Stimulated activated CD8-positive, alpha-beta memory T cell treated with anti-CD3 and anti-CD28 coated beads, Interleukin-12 subunit alpha, Interleukin-12 subunit beta, amount 100 ng/mL, for 4 hours (primary cell): ENCODE measurements around the gene RXFP1.
A peak's percentile ranks its signal among the peaks of the same experiment; 100 is the strongest.
"Not testable (repeated sequence)": the region's sequence is repeated elsewhere in the genome, so short reads cannot be mapped to it uniquely, and the experiment has no call there.

Experiments used
- DNase-seq: peaks from one replicate; pipeline ENCODE4 v3.0.0-alpha.2; 2020; ENCODE audit warnings: low read depth

RXFP1 gene

DNA sequence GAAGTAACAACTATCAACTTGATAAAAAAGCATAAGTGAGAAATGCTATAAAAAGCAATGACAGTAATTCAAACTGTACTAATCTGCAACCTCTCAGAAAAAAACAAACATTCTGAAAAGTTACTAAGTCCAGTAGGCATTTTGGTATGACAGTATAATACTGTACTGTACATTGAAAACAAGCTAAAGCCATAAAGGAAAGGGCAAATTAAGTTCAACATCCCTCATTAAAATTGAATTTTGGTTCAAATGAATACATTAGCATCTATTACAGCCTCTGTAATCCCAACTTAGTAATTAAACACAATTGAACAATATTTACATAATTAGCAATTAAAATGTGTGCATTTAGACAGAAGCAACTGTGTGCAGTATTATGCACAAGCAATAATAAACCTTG is 96.3 kb downstream of the RXFP1 start:
- DNase-seq, result no peak

DNA sequence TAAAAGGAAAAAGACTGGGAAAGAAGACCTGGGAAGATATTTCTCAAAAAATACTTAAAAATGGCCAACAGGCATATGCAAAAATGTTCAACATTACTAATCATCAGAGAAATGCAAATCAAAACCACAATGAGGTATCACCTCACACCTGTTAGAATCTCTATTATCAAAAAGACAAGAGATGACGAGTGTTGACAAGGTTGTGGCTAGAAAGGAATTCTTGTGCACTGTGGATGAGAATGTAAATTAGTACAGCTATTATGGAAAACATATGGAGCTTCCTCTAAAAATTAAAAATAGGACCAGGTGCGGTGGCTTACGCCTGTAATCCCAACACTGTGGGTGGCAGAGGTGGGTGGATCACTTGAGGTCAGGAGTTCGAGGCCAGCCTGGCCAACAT is 100.0 kb downstream of the RXFP1 start:
- DNase-seq, result no peak

DNA sequence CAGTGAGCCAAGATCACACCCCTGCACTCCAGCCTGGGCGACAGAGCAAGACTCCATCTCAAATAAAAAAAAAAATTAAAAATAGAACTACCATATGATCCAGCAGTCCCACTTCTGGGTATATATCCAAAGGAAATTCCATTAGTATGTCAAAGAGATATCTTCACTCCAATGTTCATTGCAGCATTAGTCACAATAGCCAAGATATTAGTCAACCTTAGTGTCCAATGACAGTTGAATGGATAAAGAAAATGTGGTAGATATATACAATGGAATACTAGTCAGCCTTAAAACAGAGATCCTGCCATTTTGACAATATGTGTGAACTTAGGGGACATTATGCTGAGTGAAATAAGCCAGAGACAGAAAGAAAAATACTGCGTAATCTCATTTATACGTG is 100.6 kb downstream of the RXFP1 start:
- DNase-seq, result no peak

DNA sequence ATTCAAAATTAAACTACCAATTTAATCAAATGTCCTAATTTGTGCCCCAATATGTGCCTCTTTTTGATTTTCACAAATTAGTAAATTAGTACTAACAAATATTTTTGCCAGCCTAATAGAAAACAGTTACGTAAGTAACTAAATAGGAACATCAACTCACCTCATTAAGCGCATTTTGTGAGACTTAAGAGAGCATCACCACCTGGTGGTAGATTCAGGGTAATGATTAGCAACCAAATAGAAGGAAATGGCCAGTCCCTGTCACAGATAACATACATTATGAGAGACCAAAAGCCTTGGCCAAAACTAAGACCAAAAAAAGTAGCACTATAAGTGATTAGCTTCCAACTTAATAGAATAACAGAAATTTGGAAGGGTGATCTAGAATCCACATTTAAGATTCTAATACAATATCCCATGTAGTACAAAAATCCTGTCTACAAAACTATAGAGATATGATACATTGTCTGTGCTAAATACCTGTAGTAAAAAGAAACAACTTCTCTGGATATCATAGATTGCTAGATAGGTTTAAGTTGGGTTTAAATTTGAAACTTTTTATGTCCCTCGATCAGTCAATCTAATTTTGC is 103.3 kb downstream of the RXFP1 start:
- no peak for DNase-seq

DNA sequence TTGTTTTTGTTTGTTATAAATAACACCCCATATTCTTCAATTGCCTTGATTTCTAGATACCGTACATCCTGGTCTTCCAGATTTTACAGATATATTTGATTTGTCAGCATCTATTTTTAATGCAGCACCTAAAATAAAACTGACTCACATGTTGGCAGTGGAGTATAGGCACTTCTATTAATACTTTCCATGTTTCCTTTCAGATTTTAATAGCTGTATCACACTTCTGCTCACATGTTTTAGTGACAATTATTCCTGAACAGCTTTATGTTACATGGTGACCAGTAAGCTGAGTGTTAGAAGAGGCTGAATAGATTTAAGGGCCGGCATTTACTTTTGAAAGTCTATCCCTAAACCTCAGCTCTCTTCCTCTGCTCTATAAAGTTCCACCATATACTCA is 103.9 kb downstream of the RXFP1 start:
- no peak for DNase-seq

DNA sequence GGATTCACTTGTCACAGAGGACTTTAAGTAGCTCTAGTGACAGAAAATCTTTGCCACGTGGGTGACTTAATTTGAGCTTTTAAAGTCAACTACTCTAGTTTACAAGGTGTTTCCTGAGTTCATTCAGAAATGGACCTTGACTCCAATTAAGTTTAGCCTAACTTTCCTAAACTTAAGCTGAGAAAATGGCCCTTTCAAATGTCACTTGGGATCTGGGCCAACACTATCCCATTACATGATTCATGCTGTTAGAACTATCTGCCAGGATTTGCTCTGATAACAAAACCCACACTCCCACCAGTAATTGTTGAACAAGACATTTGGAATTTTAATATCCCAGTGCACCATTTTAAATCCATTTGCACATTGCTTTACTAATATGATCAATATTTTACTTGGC is 109.2 kb downstream of the RXFP1 start:
- DNase-seq, result no peak

DNA sequence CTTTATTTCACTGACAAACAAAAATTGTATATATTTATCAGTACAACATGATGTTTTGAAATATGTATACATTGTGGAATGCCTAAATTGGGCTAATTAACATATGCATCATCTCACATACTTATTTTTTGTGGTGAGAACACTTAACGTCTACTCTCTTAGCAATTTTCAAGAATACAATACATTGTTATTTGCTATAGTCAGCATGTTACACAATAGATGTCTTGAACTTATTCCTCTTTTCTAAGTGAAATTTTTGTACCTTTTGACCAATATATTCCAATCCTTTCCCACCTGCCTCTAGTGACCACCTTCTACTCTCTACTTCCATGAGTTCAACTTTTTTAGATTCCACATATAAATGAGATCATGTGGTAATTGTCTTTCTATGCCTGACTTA is 114.9 kb downstream of the RXFP1 start:
- DNase-seq, result no peak

DNA sequence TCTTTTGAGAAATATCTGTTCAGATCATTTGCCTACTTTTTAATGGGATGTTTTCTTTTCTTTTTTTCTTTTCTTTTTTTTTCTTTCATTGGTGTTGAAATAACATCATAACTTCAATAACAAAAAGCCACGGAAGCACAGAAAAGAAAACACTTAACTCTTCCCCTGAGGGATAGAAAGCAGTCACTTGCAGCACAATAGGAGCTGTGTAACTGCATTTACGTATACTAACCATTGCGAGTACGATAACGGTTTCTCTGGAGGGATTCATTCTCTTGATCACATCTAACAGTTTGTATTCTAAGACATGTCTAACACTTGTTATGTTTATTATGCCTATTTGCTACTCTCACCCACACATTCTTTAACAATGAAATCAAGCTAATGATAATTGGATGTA is 122.7 kb downstream of the RXFP1 start:
- DNase-seq, result no peak

DNA sequence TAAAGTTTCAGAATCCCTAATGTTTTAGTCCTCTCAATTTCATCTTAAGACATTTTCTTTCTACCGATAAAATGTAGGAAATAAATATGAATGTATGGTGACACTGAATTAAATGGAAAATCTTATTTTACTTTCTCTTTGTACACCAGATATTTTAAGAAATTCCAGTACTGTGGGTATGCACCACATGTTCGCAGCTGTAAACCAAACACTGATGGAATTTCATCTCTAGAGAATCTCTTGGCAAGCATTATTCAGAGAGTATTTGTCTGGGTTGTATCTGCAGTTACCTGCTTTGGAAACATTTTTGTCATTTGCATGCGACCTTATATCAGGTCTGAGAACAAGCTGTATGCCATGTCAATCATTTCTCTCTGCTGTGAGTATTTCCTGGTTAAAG is 123.1 kb downstream of the RXFP1 start:
- no peak for DNase-seq

DNA sequence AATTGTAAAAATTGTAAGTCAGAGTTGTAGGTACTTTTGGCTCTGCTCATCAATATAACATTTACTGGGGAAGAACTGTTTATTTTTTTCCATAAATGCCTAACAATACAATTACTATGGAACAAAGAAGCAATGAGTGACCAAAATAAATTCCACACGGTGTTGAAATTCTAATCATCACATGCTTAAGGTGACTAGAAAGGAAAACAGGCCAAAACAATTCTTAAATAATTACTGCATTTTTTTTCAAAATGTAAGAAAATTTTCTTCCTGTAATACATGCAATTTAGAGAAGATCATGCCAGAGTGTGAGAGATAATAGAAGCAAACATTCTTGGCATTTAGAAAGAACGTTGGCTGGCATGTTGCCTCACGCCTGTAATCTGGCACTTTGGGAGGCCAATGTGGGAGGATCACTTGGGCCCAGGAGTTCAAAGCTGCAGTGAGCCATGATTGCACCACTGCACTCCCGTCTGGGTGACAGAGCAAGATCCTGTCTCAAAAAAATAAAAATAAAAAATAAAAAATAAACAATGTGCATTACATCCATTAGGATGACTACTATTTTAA is 127.5 kb downstream of the RXFP1 start:
- no peak for DNase-seq

DNA sequence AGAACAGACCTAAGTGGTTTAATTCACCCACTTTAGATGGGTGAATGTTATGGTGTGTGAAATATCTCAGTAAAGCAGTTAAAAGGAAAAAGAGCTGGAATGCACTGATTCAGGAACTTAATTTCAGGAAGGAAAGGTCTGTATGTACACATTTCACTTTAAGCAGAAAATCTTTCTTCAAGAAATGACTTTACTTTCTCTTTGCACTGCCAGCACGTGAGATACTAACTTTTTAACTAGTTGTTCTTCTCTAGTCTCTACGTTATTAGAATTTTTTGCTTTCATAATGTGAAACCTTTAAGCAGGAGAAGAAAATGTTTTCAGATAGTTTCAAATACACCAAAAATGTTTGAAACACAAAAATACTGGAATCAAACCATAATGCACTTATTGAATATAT is 131.2 kb downstream of the RXFP1 start:
- no peak for DNase-seq

DNA sequence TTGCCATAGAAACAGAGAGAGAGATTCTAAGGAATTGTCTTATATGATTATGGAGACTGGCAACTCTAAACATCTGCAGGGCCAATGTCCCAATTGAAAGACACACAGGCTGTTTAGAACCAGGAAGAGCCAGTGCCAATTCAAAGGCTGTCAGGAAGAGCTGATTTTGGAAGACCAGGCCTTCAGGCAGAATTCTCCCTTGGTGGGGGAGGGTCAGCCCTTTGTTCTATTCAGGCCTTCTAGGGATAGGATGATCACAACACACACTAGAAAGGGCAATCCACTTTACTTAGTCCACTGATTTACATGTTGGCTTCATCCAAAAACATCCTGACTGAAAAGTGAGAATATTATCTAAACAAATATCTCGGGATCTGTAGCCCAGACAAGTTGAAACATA is 134.8 kb downstream of the RXFP1 start:
- DNase-seq, result no peak

DNA sequence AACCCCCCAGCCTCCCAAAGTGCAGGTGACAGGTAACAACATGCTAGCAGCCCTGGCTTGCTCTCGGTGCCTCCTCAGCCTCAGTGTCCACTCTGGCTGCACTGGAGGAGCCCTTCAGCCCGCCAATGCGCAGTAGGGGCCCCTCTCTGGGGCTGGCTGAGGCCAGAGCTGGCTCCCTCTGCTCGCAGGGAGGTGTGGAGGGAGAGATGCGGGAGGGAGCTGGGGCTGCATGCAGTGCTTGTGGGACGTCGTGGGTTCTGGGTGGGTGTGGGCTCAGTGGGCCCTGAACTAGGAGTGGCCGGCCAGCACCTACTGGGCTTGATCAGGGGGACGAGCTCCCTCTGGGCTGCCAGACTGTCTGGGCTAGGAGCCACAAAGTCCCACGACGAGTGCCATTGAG is 135.6 kb downstream of the RXFP1 start:
- DNase-seq, result no peak

DNA sequence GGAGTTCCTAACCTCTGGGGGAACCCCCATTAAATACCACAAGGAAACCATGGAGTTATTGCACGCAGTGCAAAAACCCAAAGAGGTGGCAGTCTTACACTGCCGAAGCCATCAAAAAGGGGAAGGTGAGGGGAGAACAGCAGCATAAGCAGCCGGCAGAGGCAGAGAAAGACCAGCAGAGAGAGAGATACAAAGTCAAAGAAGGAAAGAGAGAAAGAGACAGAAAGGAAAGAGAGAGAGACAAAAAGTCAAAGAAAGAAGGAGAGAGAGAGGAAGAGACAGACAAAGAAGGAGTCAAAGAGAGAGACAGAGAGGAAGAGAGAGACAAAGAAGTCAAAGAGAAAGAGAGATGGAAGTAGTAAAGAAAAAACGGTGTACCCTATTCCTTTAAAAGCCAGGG is 141.6 kb downstream of the RXFP1 start:
- DNase-seq, result not testable (repeated sequence)

DNA sequence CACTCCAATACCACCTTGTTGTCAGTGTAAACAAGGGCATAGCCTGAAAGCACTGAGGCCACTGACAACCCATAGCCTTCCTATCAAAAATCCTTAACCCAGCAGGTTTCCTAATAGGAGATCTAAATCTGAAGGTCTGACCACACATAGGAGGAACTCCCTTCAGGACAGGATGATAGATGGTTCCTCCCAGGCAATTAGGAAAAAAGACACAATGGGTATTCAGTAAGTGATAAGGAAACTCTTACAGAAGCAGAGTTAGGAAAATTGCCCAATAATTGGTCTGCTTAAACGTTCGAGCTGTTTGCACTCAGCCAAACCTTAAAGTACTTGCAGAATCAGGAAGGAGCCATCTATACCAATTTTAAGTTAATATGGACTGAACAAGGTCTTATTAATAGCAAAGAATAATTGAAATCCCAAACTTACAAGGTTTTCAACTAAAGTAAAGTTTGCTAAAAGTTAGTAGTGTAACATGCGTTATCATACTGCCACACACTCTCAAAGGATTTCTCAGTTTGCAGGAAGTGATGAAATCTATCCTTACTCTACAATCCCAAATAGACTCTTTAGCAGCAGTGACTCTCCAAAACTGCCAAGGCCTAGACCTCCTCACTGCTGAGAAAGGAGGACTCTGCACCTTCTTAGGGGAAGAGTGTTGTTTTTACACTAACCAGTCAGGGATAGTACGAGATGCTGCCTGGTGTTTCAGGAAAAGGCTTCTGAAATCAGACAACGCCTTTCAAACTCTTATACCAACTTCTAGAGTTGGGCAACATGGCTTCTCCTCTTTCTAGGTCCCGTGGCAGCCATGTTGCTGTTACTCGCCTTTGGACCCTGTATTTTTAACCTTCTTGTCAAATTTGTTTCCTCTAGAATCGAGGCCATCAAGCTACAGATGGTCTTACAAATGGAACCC is 142.3 kb downstream of the RXFP1 start:
- DNase-seq, result not testable (repeated sequence)

DNA sequence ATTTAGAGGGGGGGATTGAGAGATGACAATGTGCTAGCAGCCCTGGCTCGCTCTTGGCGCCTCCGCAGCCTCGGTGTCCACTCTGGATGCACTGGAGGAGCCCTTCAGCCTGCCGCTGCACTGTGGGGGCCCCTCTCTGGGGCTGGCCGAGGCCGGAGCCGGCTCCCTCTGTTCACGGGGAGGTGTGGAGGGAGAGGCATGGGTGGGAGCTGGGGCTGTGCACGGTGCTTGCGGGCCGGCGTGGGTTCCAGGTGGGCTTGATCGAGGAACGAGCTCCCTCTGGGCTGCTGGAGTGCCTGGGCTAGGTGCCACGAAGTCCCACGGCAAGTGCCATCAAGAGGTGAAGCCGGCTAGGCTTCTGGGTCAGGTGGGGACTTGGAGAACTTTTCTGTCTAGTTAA is 143.1 kb downstream of the RXFP1 start:
- no peak for DNase-seq

DNA sequence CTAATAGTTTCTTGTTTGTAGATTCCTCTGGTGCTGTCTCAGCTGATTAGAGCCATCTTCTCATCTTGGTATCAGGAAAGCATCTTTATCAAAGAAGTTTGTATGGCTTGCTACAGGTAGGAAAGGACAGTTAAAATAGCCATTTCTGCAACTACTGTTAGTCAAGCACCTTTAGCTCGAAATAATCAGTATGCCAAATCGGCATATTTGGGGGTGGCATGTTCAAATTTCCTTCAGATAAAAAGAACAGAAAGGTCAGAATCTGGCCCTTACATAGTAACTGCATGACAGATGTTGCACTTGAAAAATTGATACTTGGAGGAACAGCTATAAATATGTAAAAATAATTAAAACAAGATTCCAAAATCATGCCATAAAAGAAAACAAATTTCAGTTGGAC is 145.2 kb downstream of the RXFP1 start:
- DNase-seq, result no peak

DNA sequence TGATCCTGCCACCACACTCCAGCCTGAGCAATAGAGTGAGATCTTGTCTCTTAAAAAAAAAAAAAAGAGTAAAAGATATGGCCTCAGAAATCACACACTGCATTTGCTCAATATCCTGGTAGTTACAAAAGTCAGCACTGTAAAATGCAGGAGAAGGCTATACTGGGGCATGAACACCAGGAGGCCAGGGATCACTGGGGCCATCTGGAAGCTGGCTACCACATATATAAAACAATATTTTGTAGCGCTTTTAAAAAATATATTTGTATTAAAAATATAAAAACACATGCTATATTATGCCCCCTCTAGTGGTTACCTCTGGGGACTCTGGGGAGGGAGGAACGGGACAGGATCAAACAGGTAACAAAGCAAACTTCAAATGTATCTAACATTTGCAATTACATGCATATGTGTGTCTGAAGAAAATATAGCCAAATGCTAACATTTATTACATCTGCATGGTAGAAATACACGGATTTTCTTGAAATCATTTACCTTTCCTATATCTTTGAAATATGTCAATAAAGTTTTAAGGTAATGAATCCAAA is 146.0 kb downstream of the RXFP1 start:
- no peak for DNase-seq

DNA sequence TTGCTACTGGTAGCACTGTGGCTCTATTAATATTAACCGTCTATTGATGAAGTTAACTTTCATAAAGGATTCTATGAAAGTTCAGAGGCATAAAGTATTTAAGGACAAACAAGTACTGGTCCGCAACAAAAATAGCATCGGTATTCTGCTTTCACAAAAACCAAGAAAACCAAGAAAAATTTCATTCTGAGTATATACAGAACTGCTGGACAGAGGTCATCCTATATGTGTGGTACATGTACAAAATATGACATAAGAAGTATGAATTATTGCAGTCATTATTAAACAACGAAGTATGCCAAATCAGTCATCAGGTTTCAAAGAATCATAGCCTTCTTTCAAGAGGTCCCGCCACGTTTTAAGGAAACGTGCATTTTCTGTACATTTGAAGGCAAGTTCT is 147.6 kb downstream of the RXFP1 start:
- no peak for DNase-seq

DNA sequence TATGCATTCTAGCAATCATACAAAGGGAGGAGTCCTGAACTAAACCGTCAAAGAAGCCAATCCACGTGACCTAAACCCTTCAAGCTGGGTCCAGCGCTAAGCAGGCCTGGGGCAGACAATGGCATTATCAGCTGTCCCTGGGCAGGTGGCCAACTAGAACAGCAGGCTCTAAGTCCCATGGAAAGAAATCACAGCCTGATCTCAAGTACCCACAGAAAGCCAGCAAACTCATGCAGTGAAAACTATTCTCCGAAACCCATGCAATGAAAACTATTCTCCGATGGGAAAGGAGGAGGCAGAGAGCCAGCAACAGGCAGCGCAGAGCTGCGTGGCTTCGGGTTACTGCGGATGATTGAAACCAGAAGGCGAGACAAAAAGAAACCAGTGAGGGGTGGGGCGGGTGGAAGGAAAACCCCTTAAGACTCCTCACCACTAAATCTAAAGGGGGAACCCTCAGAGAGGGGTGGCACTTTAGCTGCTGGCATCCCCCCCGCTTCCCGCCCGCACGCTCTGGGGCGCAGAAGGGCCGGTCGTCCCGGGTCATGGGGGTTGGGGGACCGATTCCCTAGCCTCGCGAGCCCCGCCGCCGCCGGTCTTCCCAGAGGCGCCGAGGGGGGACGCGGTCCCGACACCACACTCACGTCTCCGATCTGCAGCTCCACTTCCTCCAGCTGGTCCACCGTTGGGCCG is 149.4 kb downstream of the RXFP1 start:
- peak; percentile 29 for DNase-seq

DNA sequence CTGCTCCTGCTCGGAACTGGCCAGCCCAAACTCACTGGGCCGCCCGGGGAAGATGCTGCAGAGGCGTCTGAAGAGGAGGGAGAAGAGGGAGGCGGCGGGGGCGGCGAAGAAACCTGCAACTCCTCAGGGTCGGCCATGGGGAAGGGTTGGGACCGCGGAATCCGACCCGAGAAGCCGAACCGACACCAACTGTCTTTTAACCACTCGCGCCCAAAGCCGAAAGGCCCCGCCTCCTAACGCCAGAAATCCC is 149.9 kb downstream of the RXFP1 start, which contains the start of gene C4orf46:
Gene C4orf46, minus strand, starts transcription at position 223 of the 250 bp plus-strand sequence. Its CDS starts 86 bp downstream, at position 137.
- no peak for DNase-seq

DNA sequence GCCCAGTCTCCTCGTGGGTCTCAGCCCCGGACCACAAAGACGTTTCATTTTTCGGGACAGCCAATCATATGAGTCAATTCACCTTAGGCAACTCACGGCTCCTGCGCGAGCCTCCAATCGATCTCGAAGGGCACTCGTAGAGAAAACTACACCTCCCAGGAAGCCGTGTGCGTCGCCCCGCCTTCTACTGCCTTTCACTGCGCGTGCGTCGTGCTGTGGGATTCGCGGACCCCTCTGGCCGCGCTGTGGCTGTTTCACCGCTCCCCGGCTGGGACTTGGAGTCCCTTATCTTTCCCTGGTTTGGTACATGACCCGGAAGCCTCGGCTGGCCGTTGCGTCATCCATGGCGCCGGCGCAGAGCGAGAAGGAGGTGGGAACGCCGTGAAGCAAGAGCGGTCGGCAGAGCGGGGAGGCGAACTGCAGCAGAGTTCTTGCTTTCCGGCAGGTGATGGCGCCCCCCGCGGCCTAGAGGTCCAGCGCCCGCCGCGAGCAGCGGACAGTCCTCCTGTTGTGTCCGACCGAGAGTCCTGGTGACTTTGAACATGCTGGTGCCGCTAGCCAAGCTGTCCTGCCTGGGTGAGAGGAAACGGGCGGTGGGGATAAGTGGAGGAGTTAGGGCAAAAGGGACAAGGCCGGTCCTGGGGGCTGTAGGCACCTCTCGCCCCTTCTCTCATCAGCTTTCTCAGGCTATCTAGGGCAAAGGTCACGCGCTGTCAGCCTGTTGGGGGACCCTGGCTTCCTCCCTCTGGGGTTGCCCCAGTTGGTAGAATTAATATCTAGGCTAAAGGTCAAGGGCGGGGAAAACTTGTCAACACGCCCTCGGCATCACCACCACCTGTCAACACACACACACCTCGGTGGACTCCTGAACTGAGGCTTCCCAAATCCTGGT is 150.5 kb downstream of the RXFP1 start, which contains the start of gene ETFDH:
Gene ETFDH, plus strand, starts transcription at position 382 of the 892 bp plus-strand sequence. Its CDS starts 161 bp downstream, at position 543.
- DNase-seq, result peak; percentile 98
